GM23338 (cell line): Measurements from ENCODE around the gene WNT4. TPM values are rescaled to one million over a fixed set of nuclear protein-coding genes. Genes with fewer than 3 reads are reported as not detected.

ENCODE experiments used
- ATAC-seq: fragments of 200-7000 bp; cut with Tn5 transposase; 3 replicates; pipeline ENCODE4 v1.9.1; 2020
- DNase-seq: peaks from one replicate; pipeline ENCODE4 v3.0.0-alpha.2; 2015; ENCODE audit warnings: low spot score
- H2AFZ ChIP-seq: fragments of 200-600 bp; sonication (generic); 2 replicates; pipeline ENCODE4 v1.8.0; 2016; ENCODE audit warnings: antibody characterized with exemption, mild to moderate bottlenecking, moderate library complexity
- H3F3A ChIP-seq: fragments of 200-600 bp; sonication (generic); replicated peaks from 2 replicates; pipeline ENCODE4 v1.8.0; 2017; ENCODE audit warnings: antibody characterized with exemption, mixed run types, low read depth
- H3K27ac ChIP-seq: fragments of 200-600 bp; sonication (generic); 2 replicates; pipeline ENCODE4 v1.6.1; 2016; ENCODE audit warnings: low read depth
- H3K27me3 ChIP-seq: fragments of 200-600 bp; sonication (generic); 2 replicates; pipeline ENCODE4 v1.8.0; 2016; ENCODE audit warnings: mild to moderate bottlenecking, mixed run types, moderate library complexity; ENCODE audit not compliant: insufficient read depth
- H3K36me3 ChIP-seq: fragments of 200-600 bp; sonication (generic); 2 replicates; pipeline ENCODE4 v1.8.0; 2016; ENCODE audit warnings: mild to moderate bottlenecking; ENCODE audit not compliant: insufficient read depth
- H3K4me1 ChIP-seq: fragments of 200-600 bp; sonication (generic); 2 replicates; pipeline ENCODE4 v1.8.0; 2016; ENCODE audit warnings: mild to moderate bottlenecking, moderate library complexity; ENCODE audit not compliant: insufficient read depth
- H3K4me2 ChIP-seq: fragments of 200-600 bp; sonication (generic); 2 replicates; pipeline ENCODE4 v1.7.1; 2017; ENCODE audit warnings: mixed run types
- H3K4me3 ChIP-seq: fragments of 200-600 bp; sonication (generic); 2 replicates; pipeline ENCODE4 v1.6.1; 2016; ENCODE audit warnings: mixed run types
- H3K79me2 ChIP-seq: fragments of 200-600 bp; sonication (generic); replicated peaks from 2 replicates; pipeline ENCODE4 v1.8.0; 2017; ENCODE audit warnings: mild to moderate bottlenecking; ENCODE audit not compliant: insufficient read depth
- H3K9me2 ChIP-seq: fragments of 200-600 bp; sonication (generic); 2 replicates; pipeline ENCODE4 v1.8.0; 2017; ENCODE audit not compliant: insufficient read depth
- H4K20me1 ChIP-seq: fragments of 200-600 bp; sonication (generic); replicated peaks from 2 replicates; pipeline ENCODE4 v1.8.0; 2017; ENCODE audit warnings: mild to moderate bottlenecking; ENCODE audit not compliant: insufficient read depth
- H3K27ac Mint-ChIP-seq: 2 replicates; pipeline ENCODE4 v1.8.0; 2020; ENCODE audit warnings: inconsistent platforms, mild to moderate bottlenecking, moderate library complexity, mixed read lengths
- H3K27me3 Mint-ChIP-seq: 3 replicates; pipeline ENCODE4 v1.8.0; 2022; ENCODE audit warnings: low read depth, mild to moderate bottlenecking, moderate library complexity, mixed read lengths, inconsistent platforms; ENCODE audit not compliant: insufficient read depth, poor library complexity
- H3K36me3 Mint-ChIP-seq: 3 replicates; pipeline ENCODE4 v1.8.0; 2021; ENCODE audit warnings: low read depth, mild to moderate bottlenecking, inconsistent platforms, moderate library complexity, mixed read lengths
- H3K4me1 Mint-ChIP-seq: 3 replicates; pipeline ENCODE4 v1.8.0; 2020; ENCODE audit warnings: mild to moderate bottlenecking, inconsistent platforms, mixed read lengths
- H3K4me3 Mint-ChIP-seq: 3 replicates; pipeline ENCODE4 v1.8.0; 2021; ENCODE audit warnings: moderate library complexity, mild to moderate bottlenecking, inconsistent platforms, mixed read lengths
- H3K9me3 Mint-ChIP-seq: 3 replicates; pipeline ENCODE4 v1.8.0; 2020; ENCODE audit warnings: moderate library complexity, mild to moderate bottlenecking, inconsistent platforms, mixed read lengths
- EZH2phosphoT487 ChIP-seq: fragments of 200-600 bp; sonication (generic); IDR thresholded peaks from one replicate; pipeline ENCODE4 v1.8.1; 2018; ENCODE audit warnings: antibody characterized with exemption; ENCODE audit not compliant: unreplicated experiment
- JUNB ChIP-seq: IDR thresholded peaks from one replicate; pipeline ENCODE4 v1.6.1; 2016; ENCODE audit warnings: antibody characterized with exemption; ENCODE audit not compliant: unreplicated experiment
- NANOG ChIP-seq: IDR thresholded peaks from 2 replicates; pipeline ENCODE4 v1.6.1; 2016; ENCODE audit warnings: antibody characterized with exemption, borderline replicate concordance
- POLR2AphosphoS5 ChIP-seq: IDR thresholded peaks from 2 replicates; pipeline ENCODE4 v1.6.1; 2016; ENCODE audit warnings: antibody characterized with exemption, low read depth
- STAT1 ChIP-seq: IDR thresholded peaks from one replicate; pipeline ENCODE4 v1.6.1; 2016; ENCODE audit warnings: antibody characterized with exemption; ENCODE audit not compliant: unreplicated experiment
- ZNF114 ChIP-seq: fragments of 250-450 bp; sonication (Bioruptor Pico); IDR thresholded peaks from 2 replicates; pipeline ENCODE4 v1.5.0; 2020; ENCODE audit warnings: mild to moderate bottlenecking, moderate library complexity
- ZNF462 ChIP-seq: fragments of 250-450 bp; sonication (Bioruptor Pico); IDR thresholded peaks from 2 replicates; pipeline ENCODE4 v1.5.0; 2020; ENCODE audit warnings: mild to moderate bottlenecking, moderate library complexity
- polyA plus RNA-seq: library from polyadenylated mRNA; unstranded; fragments of >200 nt; fragmentation: Nextera tagmentation; extraction: Ambion mirVana; gene quantifications from 2 replicates; pipeline ENCODE4 v1.2.1, GENCODE V29; 2016
- total RNA-seq: library from RNA; depleted of rRNA; stranded (reverse); fragments of >200 nt; shearing (Covaris generic); gene quantifications from 2 replicates; pipeline ENCODE4 v1.2.3, GENCODE V29; 2014
- TF ChIP-seq, protein P1 (sequence below): IDR thresholded peaks from 2 replicates; pipeline ENCODE4 v1.6.1; 2016; ENCODE audit warnings: antibody characterized with exemption

Gene WNT4
- total and polyA plus RNA-seq, 2 experiments from 2014 or later = 0.59 to 0.79 TPM

DNA sequence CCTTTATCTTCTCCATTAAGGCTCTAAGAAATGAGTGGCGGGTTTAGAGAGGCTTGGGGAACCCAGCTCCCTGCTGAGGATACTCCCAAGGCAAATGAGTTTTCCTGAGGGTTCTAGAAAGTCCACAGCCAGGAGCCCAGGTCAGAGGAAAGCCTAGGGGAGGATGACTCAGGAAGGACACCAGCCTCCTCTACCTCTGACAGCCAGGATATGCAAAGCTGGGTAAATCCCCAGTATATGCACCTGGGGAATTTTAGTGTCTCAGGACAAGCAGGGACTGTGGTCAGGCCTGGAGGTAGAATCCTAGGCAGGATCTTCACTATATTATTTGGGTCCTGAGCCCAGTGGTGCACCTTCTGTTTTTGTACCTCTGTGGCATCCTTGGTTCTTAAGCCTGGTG, 23.5 kb upstream of the WNT4 start (continued):
- TF ChIP-seq ZNF462 (no peak), NANOG (no peak), POLR2AphosphoS5 (no peak), STAT1 (no peak), EZH2phosphoT487 (no peak)
- TF ChIP-seq, protein P1, sequence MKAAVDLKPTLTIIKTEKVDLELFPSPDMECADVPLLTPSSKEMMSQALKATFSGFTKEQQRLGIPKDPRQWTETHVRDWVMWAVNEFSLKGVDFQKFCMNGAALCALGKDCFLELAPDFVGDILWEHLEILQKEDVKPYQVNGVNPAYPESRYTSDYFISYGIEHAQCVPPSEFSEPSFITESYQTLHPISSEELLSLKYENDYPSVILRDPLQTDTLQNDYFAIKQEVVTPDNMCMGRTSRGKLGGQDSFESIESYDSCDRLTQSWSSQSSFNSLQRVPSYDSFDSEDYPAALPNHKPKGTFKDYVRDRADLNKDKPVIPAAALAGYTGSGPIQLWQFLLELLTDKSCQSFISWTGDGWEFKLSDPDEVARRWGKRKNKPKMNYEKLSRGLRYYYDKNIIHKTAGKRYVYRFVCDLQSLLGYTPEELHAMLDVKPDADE = no peak

- no peaks in the 10 kb centered on the region for H3K27me3 ChIP-seq
- no peaks in the 10 kb centered on the region for H3K9me2 ChIP-seq
- no peak overlapping the region for H2AFZ ChIP-seq
- no peaks in the 10 kb centered on the region for H4K20me1 ChIP-seq
- no peak overlapping the region for H3K4me3 ChIP-seq
- no peaks in the 10 kb centered on the region for H3K36me3 ChIP-seq
- Mint-ChIP-seq H3K27me3 (peaks cover 4% of the 10 kb centered on the region), H3K4me3 (no peak overlapping the region), H3K36me3 (no peaks in the 10 kb centered on the region), H3K9me3 (no peaks in the 10 kb centered on the region), H3K27ac (no peak overlapping the region), H3K4me1 (peaks cover 2% of the 10 kb centered on the region; the same call in 1 of the 3 replicates)
- TF ChIP-seq ZNF114 (no peak), NANOG (no peak), JUNB (no peak), POLR2AphosphoS5 (no peak)
- TF ChIP-seq, protein P1 = no peak
- H3K27ac ChIP-seq = no peak overlapping the region
- ATAC-seq = no peak
- H3F3A ChIP-seq = no peaks in the 10 kb centered on the region
- no peaks in the 10 kb centered on the region for H3K79me2 ChIP-seq
- no peaks in the 10 kb centered on the region for H3K4me1 ChIP-seq
- no peak overlapping the region for H3K4me2 ChIP-seq
- DNase-seq = no peak
Measured at GRCh38 chr1:22164841-22165808, 22.2 kb upstream of the WNT4 start.
